GM15510 (cell line): Measurements from ENCODE around the gene SMAD6.

Experiments
- POLR2A ChIP-seq: IDR thresholded peaks from 3 replicates; pipeline ENCODE4 v1.6.1; 2011; ENCODE audit warnings: borderline replicate concordance; ENCODE audit not compliant: insufficient read length; ENCODE audit errors: extremely low read depth

SMAD6 gene

GRCh38 chr15:66827039-66827697, 125.1 kb downstream of the SMAD6 start:
- TF ChIP-seq POLR2A: no peak

- no peak for TF ChIP-seq POLR2A
These were observed 125.6 kb downstream of the SMAD6 start for GRCh38 chr15:66827698-66828055.

GRCh38 chr15:66829551-66830121, 127.6 kb downstream of the SMAD6 start:
- TF ChIP-seq POLR2A: no peak

- TF ChIP-seq POLR2A: no peak
These were observed 128.3 kb downstream of the SMAD6 start for GRCh38 chr15:66830358-66830757.

GRCh38 chr15:66830823-66831222, 128.8 kb downstream of the SMAD6 start:
- TF ChIP-seq POLR2A: no peak

GRCh38 chr15:66831289-66831688, 129.3 kb downstream of the SMAD6 start:
- no peak for TF ChIP-seq POLR2A

- no peak for TF ChIP-seq POLR2A
These were observed 129.9 kb downstream of the SMAD6 start for GRCh38 chr15:66831801-66832390.
